ENCODE data around the gene TRIM39.

DNA sequence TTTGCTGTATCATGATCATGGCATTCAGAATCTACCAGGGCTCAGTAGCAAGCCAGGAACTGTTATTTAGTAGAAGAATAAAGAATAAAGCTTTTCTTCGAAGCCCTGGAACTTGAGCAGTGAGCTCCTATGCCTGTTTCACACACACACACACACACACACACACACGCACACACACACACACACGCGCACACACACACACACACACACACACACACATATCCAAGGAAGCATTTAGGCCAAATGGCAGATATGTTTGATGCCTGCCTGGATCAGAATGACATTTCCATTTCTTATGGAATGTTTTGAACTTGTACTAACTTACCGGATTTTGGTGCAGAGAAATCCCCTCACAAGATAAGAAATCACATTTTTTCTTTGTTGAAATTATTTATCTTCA is 53.7 kb downstream of the TRIM39 start:
- TF ChIP-seq POLR2A (IDR thresholded peaks at IDR 0.05) (no peak), POLR2AphosphoS5 (IDR thresholded peaks at IDR 0.05) (no peak)
- TF ChIP-seq, protein P1, sequence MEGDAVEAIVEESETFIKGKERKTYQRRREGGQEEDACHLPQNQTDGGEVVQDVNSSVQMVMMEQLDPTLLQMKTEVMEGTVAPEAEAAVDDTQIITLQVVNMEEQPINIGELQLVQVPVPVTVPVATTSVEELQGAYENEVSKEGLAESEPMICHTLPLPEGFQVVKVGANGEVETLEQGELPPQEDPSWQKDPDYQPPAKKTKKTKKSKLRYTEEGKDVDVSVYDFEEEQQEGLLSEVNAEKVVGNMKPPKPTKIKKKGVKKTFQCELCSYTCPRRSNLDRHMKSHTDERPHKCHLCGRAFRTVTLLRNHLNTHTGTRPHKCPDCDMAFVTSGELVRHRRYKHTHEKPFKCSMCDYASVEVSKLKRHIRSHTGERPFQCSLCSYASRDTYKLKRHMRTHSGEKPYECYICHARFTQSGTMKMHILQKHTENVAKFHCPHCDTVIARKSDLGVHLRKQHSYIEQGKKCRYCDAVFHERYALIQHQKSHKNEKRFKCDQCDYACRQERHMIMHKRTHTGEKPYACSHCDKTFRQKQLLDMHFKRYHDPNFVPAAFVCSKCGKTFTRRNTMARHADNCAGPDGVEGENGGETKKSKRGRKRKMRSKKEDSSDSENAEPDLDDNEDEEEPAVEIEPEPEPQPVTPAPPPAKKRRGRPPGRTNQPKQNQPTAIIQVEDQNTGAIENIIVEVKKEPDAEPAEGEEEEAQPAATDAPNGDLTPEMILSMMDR (IDR thresholded peaks at IDR 0.05), result no peak
